SH-SY5Y (cell line): Measurements from ENCODE around the gene TEX52.

Experiments used
- GATA2 ChIP-seq: IDR thresholded peaks from 2 replicates; pipeline ENCODE4 v1.6.1; 2011; ENCODE audit warnings: mild to moderate bottlenecking, low read depth, low read length
- GATA3 ChIP-seq: IDR thresholded peaks from 2 replicates; pipeline ENCODE4 v1.6.1; 2011; ENCODE audit warnings: low read depth, mild to moderate bottlenecking, low read length, moderate library complexity

- TF ChIP-seq GATA2, result no peak
- no peak for TF ChIP-seq GATA3
Measured at GRCh38 chr12:2853626-2854025, 3.2 kb downstream of the TEX52 start.
